Neural progenitor cell (in vitro differentiated cells): ENCODE data around the gene DRGX. TPM values are rescaled to one million over a fixed set of nuclear protein-coding genes. Genes with fewer than 3 reads are reported as not detected.

Source experiments
- DNase-seq: peaks from one replicate; pipeline ENCODE4 v3.0.0-alpha.2; 2016; ENCODE audit warnings: low spot score
- H2AFZ ChIP-seq: fragments of 200-600 bp; sonication (generic); replicated peaks from 2 replicates; pipeline ENCODE4 v1.6.1; 2016; ENCODE audit warnings: antibody characterized with exemption
- H3F3A ChIP-seq: fragments of 200-600 bp; sonication (generic); 2 replicates; pipeline ENCODE4 v1.6.1; 2016; ENCODE audit warnings: antibody characterized with exemption, low read depth
- H3K27ac ChIP-seq: fragments of 200-600 bp; sonication (generic); 2 replicates; pipeline ENCODE4 v1.5.1; 2016; ENCODE audit warnings: mild to moderate bottlenecking
- H3K27me3 ChIP-seq: fragments of 200-600 bp; sonication (generic); 2 replicates; pipeline ENCODE4 v1.6.1; 2016; ENCODE audit warnings: mild to moderate bottlenecking, moderate library complexity
- H3K36me3 ChIP-seq: fragments of 200-600 bp; sonication (generic); 2 replicates; pipeline ENCODE4 v1.5.1; 2016
- H3K4me1 ChIP-seq: fragments of 200-600 bp; sonication (generic); 2 replicates; pipeline ENCODE4 v1.6.1; 2016; ENCODE audit warnings: mixed run types
- H3K4me2 ChIP-seq: fragments of 200-600 bp; sonication (generic); 2 replicates; pipeline ENCODE4 v1.6.1; 2016
- H3K4me3 ChIP-seq: fragments of 200-600 bp; sonication (generic); 2 replicates; pipeline ENCODE4 v1.5.1; 2016
- H3K79me2 ChIP-seq: fragments of 200-600 bp; sonication (generic); 2 replicates; pipeline ENCODE4 v1.6.1; 2016; ENCODE audit warnings: low read depth
- H3K9ac ChIP-seq: fragments of 200-600 bp; sonication (generic); 2 replicates; pipeline ENCODE4 v1.6.1; 2016
- H3K9me3 ChIP-seq: fragments of 200-600 bp; sonication (generic); 2 replicates; pipeline ENCODE4 v1.5.1; 2016; ENCODE audit warnings: low read depth
- H4K20me1 ChIP-seq: fragments of 200-600 bp; sonication (generic); 2 replicates; pipeline ENCODE4 v1.6.1; 2016; ENCODE audit warnings: low read depth
- H3K27ac Mint-ChIP-seq: 3 replicates; pipeline ENCODE4 v1.8.0; 2021; ENCODE audit warnings: mixed read lengths
- H3K27me3 Mint-ChIP-seq: 2 replicates; pipeline ENCODE4 v1.8.0; 2022; ENCODE audit warnings: low read depth, mild to moderate bottlenecking, inconsistent platforms, moderate library complexity, mixed read lengths; ENCODE audit not compliant: insufficient read depth
- H3K36me3 Mint-ChIP-seq: 3 replicates; pipeline ENCODE4 v1.8.0; 2021; ENCODE audit warnings: mixed read lengths
- H3K4me1 Mint-ChIP-seq: 3 replicates; pipeline ENCODE4 v1.8.0; 2021; ENCODE audit warnings: mixed read lengths
- H3K4me3 Mint-ChIP-seq: 3 replicates; pipeline ENCODE4 v1.8.0; 2021; ENCODE audit warnings: mild to moderate bottlenecking, moderate library complexity, mixed read lengths
- H3K9me3 Mint-ChIP-seq: 3 replicates; pipeline ENCODE4 v1.8.0; 2020; ENCODE audit warnings: mixed read lengths
- EZH2 ChIP-seq: fragments of 200-600 bp; sonication (generic); IDR thresholded peaks from 2 replicates; pipeline ENCODE4 v1.6.1; 2017; ENCODE audit warnings: antibody characterized with exemption, mild to moderate bottlenecking, moderate library complexity
- EZH2phosphoT487 ChIP-seq: fragments of 200-600 bp; sonication (generic); IDR thresholded peaks from 2 replicates; pipeline ENCODE4 v1.6.1; 2017; ENCODE audit warnings: antibody characterized with exemption
- total RNA-seq: library from RNA; depleted of rRNA; stranded (reverse); fragments of >200 nt; gene quantifications from 2 replicates; pipeline ENCODE4 v1.2.3, GENCODE V29; 2015; ENCODE audit warnings: low replicate concordance
- TF ChIP-seq, protein P1 (sequence below): fragments of 200-600 bp; sonication (generic); IDR thresholded peaks from 2 replicates; pipeline ENCODE4 v1.5.1; 2017; ENCODE audit warnings: antibody characterized with exemption, mild to moderate bottlenecking

DRGX gene
- total RNA-seq, 1 donor from 2014 or later, result not detected

DNA sequence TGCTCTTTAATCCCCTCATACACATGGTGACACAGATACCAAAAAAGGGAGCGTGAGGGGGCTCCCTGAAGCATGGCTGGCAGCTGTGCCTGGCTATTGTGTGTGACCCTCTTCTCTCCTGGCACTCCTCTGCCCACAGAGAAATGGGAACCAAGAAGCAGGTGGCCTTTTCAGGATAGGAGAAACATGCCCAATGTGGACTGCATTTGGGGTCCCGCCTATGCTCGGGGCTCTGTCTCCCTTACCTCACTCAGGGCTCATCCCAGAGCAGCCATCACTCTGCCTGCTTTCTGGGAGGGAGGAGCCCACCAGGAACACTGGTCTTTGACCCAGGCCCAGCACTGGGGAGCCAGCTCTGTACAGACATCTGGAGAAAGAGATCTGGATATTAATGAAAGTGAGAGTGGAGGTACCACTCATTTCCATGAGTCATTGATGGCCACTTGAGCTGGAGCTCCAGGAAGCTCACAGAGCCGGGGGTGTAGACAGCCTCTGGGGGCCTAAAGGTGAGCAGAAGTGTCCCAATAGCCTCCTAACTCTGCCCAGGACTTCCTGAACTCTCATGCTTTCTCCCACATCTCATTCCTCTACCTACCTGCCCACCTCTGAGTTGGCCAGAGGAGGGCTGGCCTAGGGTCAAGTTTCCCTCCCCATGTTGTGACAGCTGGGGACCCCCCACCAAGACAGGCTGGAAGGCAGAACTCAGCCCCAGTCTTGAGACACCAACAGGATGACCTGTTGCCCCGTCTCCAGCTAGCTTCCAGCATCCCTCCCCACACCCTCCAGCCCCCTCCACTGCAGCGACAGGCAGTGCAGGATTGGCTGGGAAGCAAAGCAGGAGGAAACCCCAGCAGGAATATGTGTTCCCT lies 42.6 kb downstream of the DRGX start:
- TF ChIP-seq, protein P1, sequence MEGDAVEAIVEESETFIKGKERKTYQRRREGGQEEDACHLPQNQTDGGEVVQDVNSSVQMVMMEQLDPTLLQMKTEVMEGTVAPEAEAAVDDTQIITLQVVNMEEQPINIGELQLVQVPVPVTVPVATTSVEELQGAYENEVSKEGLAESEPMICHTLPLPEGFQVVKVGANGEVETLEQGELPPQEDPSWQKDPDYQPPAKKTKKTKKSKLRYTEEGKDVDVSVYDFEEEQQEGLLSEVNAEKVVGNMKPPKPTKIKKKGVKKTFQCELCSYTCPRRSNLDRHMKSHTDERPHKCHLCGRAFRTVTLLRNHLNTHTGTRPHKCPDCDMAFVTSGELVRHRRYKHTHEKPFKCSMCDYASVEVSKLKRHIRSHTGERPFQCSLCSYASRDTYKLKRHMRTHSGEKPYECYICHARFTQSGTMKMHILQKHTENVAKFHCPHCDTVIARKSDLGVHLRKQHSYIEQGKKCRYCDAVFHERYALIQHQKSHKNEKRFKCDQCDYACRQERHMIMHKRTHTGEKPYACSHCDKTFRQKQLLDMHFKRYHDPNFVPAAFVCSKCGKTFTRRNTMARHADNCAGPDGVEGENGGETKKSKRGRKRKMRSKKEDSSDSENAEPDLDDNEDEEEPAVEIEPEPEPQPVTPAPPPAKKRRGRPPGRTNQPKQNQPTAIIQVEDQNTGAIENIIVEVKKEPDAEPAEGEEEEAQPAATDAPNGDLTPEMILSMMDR, result no peak
- no peak for TF ChIP-seq EZH2phosphoT487
- TF ChIP-seq EZH2, result no peak
- Histone ChIP-seq H3F3A (no peaks in the 10 kb centered on the region), H3K4me2 (no peak overlapping the region), H2AFZ (no peak overlapping the region), H3K79me2 (no peaks in the 10 kb centered on the region), H3K27me3 (no peaks in the 10 kb centered on the region), H3K9me3 (no peaks in the 10 kb centered on the region), H3K36me3 (no peaks in the 10 kb centered on the region), H4K20me1 (no peaks in the 10 kb centered on the region), H3K9ac (no peak overlapping the region), H3K4me3 (no peak overlapping the region), H3K27ac (no peak overlapping the region), H3K4me1 (no peaks in the 10 kb centered on the region)
- Mint-ChIP-seq H3K4me3 (no peak overlapping the region), H3K36me3 (no peaks in the 10 kb centered on the region), H3K27ac (no peak overlapping the region), H3K4me1 (no peaks in the 10 kb centered on the region), H3K9me3 (no peaks in the 10 kb centered on the region), H3K27me3 (peaks cover 6% of the 10 kb centered on the region)
- no peak for DNase-seq

- H3K79me2 ChIP-seq, result no peaks in the 10 kb centered on the region
- no peaks in the 10 kb centered on the region for H3F3A ChIP-seq
- no peaks in the 10 kb centered on the region for H3K4me1 Mint-ChIP-seq
- H3K36me3 ChIP-seq, result no peaks in the 10 kb centered on the region
- H3K36me3 Mint-ChIP-seq, result no peaks in the 10 kb centered on the region
- peaks cover 7% of the 10 kb centered on the region for H3K27me3 Mint-ChIP-seq
- no peak overlapping the region for H3K27ac ChIP-seq
- no peak overlapping the region for H3K4me3 ChIP-seq
- H3K27ac Mint-ChIP-seq, result no peak overlapping the region
- no peaks in the 10 kb centered on the region for H3K27me3 ChIP-seq
- no peak for TF ChIP-seq EZH2phosphoT487
- no peak for TF ChIP-seq EZH2
- TF ChIP-seq, protein P1, result no peak
- no peak overlapping the region for H3K4me2 ChIP-seq
- no peaks in the 10 kb centered on the region for H4K20me1 ChIP-seq
- no peak overlapping the region for H3K4me3 Mint-ChIP-seq
- no peak for DNase-seq
- no peaks in the 10 kb centered on the region for H3K4me1 ChIP-seq
- no peak overlapping the region for H3K9ac ChIP-seq
- H2AFZ ChIP-seq, result no peak overlapping the region
- no peaks in the 10 kb centered on the region for H3K9me3 ChIP-seq
- H3K9me3 Mint-ChIP-seq, result no peaks in the 10 kb centered on the region
Observed at GRCh38 chr10:49352323-49352722, 43.6 kb downstream of the DRGX start.

- H3K27ac Mint-ChIP-seq, result no peak overlapping the region
- H3K36me3 Mint-ChIP-seq, result no peaks in the 10 kb centered on the region
- H3K4me3 ChIP-seq, result no peak overlapping the region
- no peak overlapping the region for H3K4me2 ChIP-seq
- no peak overlapping the region for H3K4me3 Mint-ChIP-seq
- H3K4me1 ChIP-seq, result no peaks in the 10 kb centered on the region
- no peaks in the 10 kb centered on the region for H3F3A ChIP-seq
- no peaks in the 10 kb centered on the region for H3K27me3 ChIP-seq
- no peak for TF ChIP-seq EZH2phosphoT487
- H3K9ac ChIP-seq, result no peak overlapping the region
- H3K27me3 Mint-ChIP-seq, result peaks cover 9% of the 10 kb centered on the region
- H3K9me3 Mint-ChIP-seq, result no peaks in the 10 kb centered on the region
- no peaks in the 10 kb centered on the region for H3K36me3 ChIP-seq
- H2AFZ ChIP-seq, result no peak overlapping the region
- no peak for DNase-seq
- H3K9me3 ChIP-seq, result no peaks in the 10 kb centered on the region
- no peak overlapping the region for H3K27ac ChIP-seq
- no peaks in the 10 kb centered on the region for H4K20me1 ChIP-seq
- H3K4me1 Mint-ChIP-seq, result no peaks in the 10 kb centered on the region
- H3K79me2 ChIP-seq, result no peaks in the 10 kb centered on the region
Observed at GRCh38 chr10:49351669-49352068, 44.2 kb downstream of the DRGX start.

DNA sequence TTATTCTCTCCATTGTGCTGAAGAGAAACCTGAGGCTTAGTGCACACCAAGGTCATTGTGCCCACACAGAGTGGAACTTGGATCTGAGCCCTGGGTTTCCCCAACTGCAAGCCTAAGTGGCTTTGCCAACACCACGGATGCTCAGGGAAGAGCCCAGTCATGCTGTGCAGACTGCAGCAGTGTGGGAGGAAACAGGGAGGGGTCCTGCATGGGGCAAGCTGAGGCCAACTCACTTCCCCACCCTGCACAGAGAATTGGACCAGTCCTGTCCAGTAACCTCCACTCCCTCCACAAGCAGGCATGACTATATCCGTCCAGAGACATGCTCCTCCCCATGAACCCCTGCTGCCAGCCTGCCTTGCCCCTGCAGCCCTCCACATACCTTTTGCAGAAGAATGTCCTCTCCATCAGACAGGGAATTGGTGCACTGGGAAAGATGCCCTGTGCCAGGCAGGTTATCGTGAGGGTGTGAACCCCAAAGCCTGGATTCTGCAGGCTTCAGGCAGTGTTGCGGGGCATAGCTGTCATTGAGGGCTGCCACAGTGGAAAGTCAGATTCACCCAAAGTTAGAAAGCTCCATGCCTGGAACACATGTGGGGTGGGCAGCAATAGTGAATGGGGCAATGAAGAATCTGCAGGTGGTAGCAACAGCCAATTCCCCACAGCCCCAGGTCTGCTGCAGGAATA lies 44.9 kb downstream of the DRGX start:
- Histone ChIP-seq H3K9me3 (no peaks in the 10 kb centered on the region), H3F3A (no peaks in the 10 kb centered on the region), H3K9ac (no peak overlapping the region), H2AFZ (no peak overlapping the region), H3K79me2 (no peaks in the 10 kb centered on the region), H4K20me1 (no peaks in the 10 kb centered on the region), H3K4me2 (no peak overlapping the region), H3K27ac (no peak overlapping the region), H3K36me3 (no peaks in the 10 kb centered on the region), H3K4me1 (no peaks in the 10 kb centered on the region), H3K4me3 (no peak overlapping the region), H3K27me3 (no peaks in the 10 kb centered on the region)
- no peak for TF ChIP-seq EZH2
- TF ChIP-seq EZH2phosphoT487, result no peak
- TF ChIP-seq, protein P1, result no peak
- no peak overlapping the region for H3K27ac Mint-ChIP-seq
- H3K27me3 Mint-ChIP-seq, result peaks cover 9% of the 10 kb centered on the region
- no peaks in the 10 kb centered on the region for H3K9me3 Mint-ChIP-seq
- DNase-seq, result no peak
- no peaks in the 10 kb centered on the region for H3K4me1 Mint-ChIP-seq
- H3K4me3 Mint-ChIP-seq, result no peak overlapping the region
- H3K36me3 Mint-ChIP-seq, result no peaks in the 10 kb centered on the region
